Measurements from ENCODE around the gene PATJ.
"Not testable (repeated sequence)": the region's sequence is repeated elsewhere in the genome, so short reads cannot be mapped to it uniquely, and the experiment has no call there.

The PATJ gene

GRCh38 chr1:62176597-62177312, 434.5 kb downstream of the PATJ start:
- no peak for DNase-seq (ENCODE audit: low read depth)

GRCh38 chr1:62177621-62178020, 435.3 kb downstream of the PATJ start:
- DNase-seq (ENCODE audit: low read depth): no peak

DNA sequence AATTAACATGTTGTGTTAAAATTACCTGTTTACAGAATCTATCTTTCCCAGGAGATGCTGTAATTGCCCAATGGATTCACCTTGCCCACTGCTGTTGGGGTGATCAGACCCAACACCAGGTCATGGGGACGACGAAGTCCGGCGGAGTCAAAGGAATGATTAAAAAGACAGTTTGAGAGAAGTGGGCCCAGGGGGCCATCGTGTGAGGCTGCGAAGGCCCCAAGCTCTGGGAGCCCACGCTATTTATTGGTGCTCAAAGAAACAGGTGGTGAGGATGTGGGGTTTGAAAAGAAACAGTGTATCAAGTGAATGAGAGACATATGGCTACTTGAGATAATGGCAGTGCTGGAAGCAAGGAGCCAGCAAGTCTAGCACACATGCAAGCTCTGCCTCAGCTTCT, 436.1 kb downstream of the PATJ start:
- DNase-seq (ENCODE audit: low read depth): no peak

DNA sequence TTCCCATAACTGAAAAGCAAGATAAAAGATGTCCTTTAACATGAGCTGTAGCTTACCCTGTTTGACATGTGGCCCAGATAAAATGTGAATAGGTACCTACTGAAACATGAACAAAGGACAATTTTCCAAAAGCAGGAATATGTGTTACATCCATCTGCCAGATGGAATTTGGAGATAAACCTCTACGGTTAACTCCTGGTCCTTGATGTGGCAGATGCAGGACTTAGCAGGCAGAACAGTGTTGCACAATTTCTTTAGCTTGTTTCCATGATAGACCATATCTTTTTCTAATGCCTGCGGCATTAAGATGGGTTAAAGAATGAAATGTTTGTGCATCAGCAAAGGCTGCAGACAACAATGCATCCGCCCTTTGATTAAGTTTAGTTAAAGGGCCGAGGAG, 437.8 kb downstream of the PATJ start:
- not testable (repeated sequence) for DNase-seq (ENCODE audit: low read depth)

GRCh38 chr1:62180639-62181038, 438.4 kb downstream of the PATJ start:
- no peak for DNase-seq (ENCODE audit: low read depth)

- DNase-seq (ENCODE audit: low read depth): no peak
These were observed 439.3 kb downstream of the PATJ start for GRCh38 chr1:62181532-62181931.

DNA sequence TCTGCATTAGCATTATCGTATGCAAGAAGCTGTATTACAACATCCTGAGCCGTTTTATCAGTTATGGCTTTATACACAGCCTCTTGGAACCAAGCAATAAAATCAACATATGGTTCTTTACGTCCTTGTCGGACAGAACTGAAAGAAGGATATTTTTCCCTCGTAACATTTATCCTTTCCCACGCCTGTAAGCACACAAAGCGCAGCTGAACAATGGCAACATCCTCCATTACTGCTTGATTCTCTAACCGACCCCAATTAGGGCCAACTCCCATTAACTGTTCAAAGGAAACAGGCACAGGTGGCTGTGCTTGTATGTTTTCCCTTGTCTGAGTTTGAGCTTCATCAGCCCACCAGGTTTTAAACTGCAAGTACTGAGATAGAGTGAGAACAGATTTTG, 439.9 kb downstream of the PATJ start:
- not testable (repeated sequence) for DNase-seq (ENCODE audit: low read depth)

DNA sequence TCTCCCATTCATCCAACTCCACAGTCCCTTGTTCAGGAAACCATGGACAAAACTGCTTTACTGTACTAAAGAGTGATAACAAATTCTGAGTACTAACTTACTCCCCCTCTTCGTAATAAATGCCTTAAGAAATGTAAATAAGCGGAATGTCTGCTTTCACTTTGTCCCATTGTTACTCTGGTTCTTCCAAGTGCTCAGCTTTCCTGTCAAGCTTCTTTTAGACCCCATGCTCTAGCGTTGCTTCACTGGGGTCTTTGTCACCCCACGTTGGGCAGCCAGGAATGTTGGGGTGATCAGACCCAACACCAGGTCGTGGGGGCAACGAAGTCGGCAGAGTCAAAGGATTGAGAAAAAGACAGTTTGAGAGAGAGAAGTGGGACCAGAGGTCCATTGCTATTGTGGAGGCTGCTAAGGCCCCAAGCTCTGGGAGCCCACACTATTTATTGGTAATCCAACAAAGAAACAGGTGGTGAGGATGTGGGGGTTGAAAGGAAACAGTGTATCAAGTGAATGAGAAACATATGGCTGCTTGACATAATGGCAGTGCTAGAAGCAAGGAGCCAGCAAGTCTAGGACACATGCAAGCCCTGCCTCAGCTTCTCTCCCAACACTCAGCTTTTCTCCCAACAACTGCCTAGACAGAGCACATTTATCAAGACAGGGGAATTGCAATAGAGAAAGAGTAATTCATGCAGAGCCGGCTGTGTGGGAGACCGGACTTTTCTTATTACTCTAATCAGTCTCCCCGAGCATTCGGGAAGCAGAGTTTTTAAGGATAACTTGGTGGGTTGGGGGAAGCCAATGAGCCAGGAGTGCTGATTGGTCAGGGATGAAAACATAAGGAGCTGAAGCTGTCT, 441.1 kb downstream of the PATJ start:
- DNase-seq (ENCODE audit: low read depth): not testable (repeated sequence)

DNA sequence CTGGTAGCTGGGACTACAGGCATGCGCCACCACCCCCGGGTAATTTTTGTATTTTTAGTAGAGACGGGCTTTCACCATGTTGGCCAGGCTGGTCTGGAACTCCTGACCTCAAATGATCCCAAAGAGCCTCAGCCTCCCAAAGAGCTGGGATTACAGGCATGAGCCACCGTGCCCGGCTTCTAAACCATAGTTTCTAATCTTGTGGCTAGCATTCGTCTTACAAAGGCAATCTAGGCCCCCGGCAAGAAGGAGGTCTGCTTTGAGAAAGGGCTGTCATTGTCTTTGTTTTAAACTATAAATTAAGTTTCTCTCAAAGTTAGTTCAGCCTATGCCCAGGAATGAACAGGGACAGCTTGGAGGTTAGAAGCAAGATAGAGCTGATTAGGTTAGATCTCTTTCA, 442.1 kb downstream of the PATJ start:
- no peak for DNase-seq (ENCODE audit: low read depth)

DNA sequence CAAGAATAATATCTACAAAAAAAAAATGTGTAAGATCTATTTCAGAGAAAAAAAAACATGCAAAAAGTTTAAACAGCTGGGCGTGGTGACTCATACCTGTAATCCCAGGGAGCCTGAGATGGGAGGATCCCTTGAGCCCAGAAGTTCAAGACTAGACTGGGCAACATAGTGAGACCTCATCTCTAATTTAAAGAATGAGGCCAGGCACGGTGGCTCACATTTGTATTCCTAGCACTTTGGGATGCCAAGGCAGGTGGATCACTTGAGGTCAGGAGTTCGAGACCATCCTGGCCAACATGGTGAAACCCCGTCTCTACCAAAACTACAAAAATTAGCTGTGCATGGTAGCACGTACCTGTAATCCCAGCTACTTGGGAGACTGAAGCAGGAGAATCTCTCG, 443.0 kb downstream of the PATJ start:
- DNase-seq (ENCODE audit: low read depth): not testable (repeated sequence)

- no peak for DNase-seq (ENCODE audit: low read depth)
These were observed 443.4 kb downstream of the PATJ start for GRCh38 chr1:62185677-62186076.

- DNase-seq (ENCODE audit: low read depth): no peak
These were observed 445.3 kb downstream of the PATJ start for GRCh38 chr1:62187548-62187947.

DNA sequence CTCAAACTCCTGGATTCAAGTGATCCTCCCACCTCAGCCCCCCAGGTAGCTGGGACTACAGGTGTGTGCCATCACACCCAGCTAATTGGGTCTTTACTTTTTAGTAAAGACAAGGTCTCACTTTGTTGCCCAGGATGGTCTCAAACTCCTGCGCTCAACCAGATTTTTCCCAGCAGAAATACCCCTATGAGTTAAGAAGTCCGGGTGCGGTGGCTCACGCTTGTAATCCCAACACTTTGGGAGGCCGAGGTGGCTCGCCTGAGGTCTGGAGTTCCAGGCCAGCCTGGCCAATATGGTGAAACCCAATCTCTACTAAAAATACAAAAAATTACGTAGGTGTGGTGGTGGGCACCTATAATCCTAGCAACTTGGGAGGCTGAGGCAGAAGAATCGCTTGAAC, 445.8 kb downstream of the PATJ start:
- no peak for DNase-seq (ENCODE audit: low read depth)

DNA sequence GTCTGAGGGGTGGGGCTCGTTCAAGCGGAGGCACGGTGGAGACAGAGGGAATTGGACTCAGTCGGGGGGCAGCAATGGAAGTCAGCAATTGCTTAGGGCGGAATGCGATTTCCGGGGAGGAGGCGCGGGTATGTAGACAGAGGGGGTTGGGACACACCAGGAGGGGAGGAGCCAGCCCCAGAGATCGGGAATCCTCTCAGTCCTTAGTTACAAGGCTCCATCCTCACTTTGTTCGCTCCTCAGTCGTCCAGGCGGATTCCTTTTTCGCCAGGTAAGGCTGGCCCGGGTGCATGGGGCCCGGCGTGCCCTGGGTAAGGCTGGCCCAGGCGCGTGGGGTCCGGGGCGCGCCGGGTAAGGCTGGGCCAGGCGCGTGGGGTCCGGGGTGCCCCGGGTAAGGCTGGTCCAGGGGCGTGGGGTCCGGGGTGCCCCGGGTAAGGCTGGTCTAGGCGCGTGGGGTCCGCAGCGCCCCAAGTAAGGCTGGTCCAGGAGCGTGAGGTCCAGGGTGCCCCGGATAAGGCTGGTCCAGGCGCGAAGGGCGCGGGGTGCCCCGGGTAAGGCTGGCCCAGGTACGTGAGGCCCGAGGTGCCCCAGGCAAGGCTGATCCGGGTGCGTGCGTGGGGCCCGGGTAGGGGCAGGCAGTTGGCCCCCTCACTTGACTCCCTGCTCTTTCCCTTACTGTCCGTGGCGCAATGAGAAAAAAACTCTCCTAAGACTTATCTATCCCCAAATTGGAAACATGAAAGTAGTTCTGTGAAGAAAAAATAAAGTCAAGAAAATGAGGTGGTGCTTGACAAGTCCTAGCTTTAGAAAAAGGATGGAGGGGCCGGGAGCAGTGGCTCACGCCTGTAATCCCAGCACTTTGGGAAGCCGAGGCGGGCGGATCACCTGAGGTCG, 452.6 kb downstream of the PATJ start, which contains the start of gene L1TD1:
L1TD1 (plus strand) TSS at position 199 of the 894 bp plus-strand sequence. CDS start 11,780 bp downstream, outside the sequence.
- DNase-seq (ENCODE audit: low read depth): no peak

DNA sequence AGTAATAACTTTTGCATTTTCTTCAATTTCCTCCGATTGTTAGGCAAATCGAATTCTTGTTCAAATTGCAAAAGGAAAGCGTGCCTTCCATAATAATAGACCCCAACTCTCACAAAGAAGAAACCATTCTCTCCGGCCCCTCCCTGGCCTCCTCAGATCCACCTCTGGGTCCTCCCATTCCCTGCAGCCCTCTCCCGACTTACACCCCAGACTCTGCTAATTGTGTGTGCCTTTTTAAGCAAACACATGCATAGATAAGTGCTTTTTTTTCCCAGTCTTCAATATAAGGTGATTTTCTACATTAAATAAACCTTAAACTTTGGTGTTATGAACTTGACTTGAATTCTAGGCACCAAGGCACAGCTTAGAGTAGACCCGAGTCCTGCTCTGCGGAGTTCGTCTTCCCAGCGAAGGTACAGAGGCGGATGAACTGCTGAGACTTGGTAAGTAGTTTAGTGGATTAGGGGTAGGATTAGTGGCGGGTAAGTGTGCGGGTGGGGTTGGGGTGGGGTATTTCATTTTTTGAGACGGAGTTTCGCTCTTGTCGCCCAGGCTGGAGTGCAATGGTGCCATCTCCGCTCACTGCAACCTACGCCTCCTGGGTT, 453.9 kb downstream of the PATJ start:
- DNase-seq (ENCODE audit: low read depth): no peak

GRCh38 chr1:62198069-62198780, 455.9 kb downstream of the PATJ start:
- no peak for DNase-seq (ENCODE audit: low read depth)

DNA sequence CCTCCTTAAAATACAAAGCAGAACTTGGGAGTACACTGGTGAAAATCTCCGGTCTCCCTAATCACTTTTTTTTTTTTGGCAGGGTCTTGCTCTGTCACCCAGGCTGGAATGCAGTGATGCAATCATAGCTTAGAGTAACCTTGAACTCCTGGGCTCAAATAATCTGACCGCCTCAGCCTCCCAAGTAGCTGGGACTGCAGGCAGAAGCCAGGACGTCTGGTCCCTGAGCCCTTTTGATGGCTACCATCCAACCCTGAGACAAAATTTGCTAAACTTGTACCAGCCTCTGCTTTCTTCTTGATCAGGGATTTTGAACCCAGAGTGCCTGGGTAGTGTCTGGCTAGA, 456.5 kb downstream of the PATJ start:
- no peak for DNase-seq (ENCODE audit: low read depth)

DNA sequence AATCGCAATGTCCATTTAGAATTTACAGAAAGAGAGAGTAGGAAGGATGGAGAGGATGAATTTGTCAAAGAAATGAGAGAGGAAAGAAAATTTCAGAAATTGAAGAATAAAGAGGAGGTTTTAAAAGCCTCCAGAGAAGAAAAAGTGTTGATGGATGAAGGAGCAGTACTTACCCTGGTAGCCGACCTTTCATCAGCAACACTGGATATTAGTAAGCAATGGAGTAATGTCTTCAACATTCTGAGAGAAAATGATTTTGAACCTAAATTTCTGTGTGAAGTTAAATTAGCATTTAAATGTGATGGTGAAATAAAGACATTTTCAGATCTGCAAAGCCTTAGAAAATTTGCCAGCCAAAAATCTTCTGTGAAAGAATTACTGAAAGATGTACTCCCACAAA, 464.9 kb downstream of the PATJ start:
- no peak for DNase-seq (ENCODE audit: low read depth)

DNA sequence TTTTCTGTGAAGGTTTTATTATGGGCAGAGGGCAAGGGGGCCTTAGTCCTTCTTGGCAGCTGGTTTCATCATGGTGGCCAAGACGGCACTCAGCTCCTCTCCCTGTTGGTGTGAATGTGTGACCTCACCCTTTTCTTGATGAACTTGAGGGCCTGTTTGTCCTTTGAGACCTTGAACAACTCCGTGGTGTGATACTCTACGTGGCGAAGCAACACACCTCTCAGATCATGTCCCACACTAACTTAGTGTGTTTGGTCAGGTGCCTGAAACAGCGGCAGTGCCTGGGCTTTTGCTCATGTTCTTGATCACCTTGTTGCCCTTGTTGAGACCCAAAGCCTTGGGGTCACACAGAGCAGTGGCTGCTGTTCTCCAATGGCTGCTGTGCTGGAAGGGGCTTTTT, 465.8 kb downstream of the PATJ start:
- DNase-seq (ENCODE audit: low read depth): no peak

DNA sequence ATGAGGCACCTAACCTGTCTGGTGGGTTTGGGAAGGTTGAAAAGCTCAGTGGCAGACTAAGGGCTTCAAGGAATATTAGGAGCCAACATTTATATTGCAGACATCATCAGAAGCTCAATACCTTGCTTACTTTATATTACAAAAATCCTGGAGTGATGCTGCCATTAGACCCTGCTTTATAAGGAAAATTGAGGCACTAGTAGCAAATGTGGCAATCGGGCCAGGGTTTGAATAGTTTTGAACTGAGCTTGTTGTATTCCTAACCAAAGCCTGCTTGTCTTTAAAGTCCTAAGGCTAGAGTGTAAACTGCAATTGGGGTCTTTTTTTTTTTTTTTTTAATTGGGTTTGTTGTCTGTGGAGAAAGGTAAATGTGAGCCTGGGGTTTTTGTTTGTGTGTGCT, 466.7 kb downstream of the PATJ start:
- no peak for DNase-seq (ENCODE audit: low read depth)

- DNase-seq (ENCODE audit: low read depth): no peak
These were observed 467.8 kb downstream of the PATJ start for GRCh38 chr1:62209931-62210595.
